SK-N-SH (cell line): ENCODE results near the gene MLXIP.

Experiments used
- CTCF ChIP-seq: fragments of 200-600 bp; sonication (generic); IDR thresholded peaks from 2 replicates; pipeline ENCODE4 v1.6.1; 2017; ENCODE audit warnings: antibody characterized with exemption, mild to moderate bottlenecking, moderate library complexity
- EP300 ChIP-seq, 2 experiments: IDR thresholded peaks; 2 replicates each; pipeline versions ENCODE4 v1.4.0 to v1.6.1; 2012; ENCODE audit warnings: borderline replicate concordance in 1 of 2, low read depth in 1 of 2, low read length in 1 of 2
- GABPA ChIP-seq: IDR thresholded peaks from 2 replicates; pipeline ENCODE4 v1.4.0; 2012; ENCODE audit warnings: low read depth, mild to moderate bottlenecking
- MAX ChIP-seq: IDR thresholded peaks from 2 replicates; pipeline ENCODE4 v1.4.0; 2012; ENCODE audit warnings: low read depth
- NFIC ChIP-seq: IDR thresholded peaks from 2 replicates; pipeline ENCODE4 v1.4.0; 2012; ENCODE audit warnings: borderline replicate concordance
- RAD21 ChIP-seq: IDR thresholded peaks from 2 replicates; pipeline ENCODE4 v1.6.1; 2012; ENCODE audit warnings: mild to moderate bottlenecking, low read length
- SIN3A ChIP-seq: IDR thresholded peaks from 2 replicates; pipeline ENCODE4 v1.6.1; 2012; ENCODE audit warnings: low read depth, mild to moderate bottlenecking, low read length, moderate library complexity, borderline replicate concordance
- TAF1 ChIP-seq: IDR thresholded peaks from 2 replicates; pipeline ENCODE4 v1.6.1; 2012; ENCODE audit warnings: low read depth, mild to moderate bottlenecking, low read length, moderate library complexity, borderline replicate concordance
- USF2 ChIP-seq: fragments of 150-350 bp; IDR thresholded peaks from 2 replicates; pipeline ENCODE4 v1.6.1; 2017; ENCODE audit warnings: antibody characterized with exemption, low read length, low read depth, borderline replicate concordance
- YY1 ChIP-seq: IDR thresholded peaks from 2 replicates; pipeline ENCODE4 v1.4.0; 2012; ENCODE audit warnings: low read depth, mild to moderate bottlenecking

- no peak for TF ChIP-seq CTCF
- TF ChIP-seq USF2: no peak
- no peak for TF ChIP-seq SIN3A
- no peak for TF ChIP-seq NFIC
- TF ChIP-seq MAX: no peak
- no peak for TF ChIP-seq GABPA
- no peak for TF ChIP-seq EP300 (IDR thresholded peaks at IDR 0.05; ENCODE audit: borderline replicate concordance in 1 of 2, low read depth in 1 of 2, low read length in 1 of 2)
- TF ChIP-seq YY1: no peak
- no peak for TF ChIP-seq RAD21
- TF ChIP-seq TAF1: no peak
Measured at GRCh38 chr12:122189626-122190475, 111.3 kb downstream of the MLXIP start.
